Measurements from ENCODE around the gene ZNF195. TPM values are rescaled to one million over a fixed set of nuclear protein-coding genes. Genes with fewer than 3 reads are reported as not detected.

ZNF195 gene
- total RNA-seq, 4 donors from 2014 or later = 12.2 to 31.6 (median 18.5) TPM

- Histone ChIP-seq H3K4me3 (peak overlapping the region in 2 of 4 donors; percentile 14 to 17), H3K36me3 (peaks cover 0 to 6% (median 0%) of the 10 kb centered on the region in 3 donors), H3K4me1 (peaks cover 0 to 33% (median 2%) of the 10 kb centered on the region in 4 donors), H3K9me3 (no peaks in the 10 kb centered on the region), H3K27me3 (no peaks in the 10 kb centered on the region), H3K27ac (no peak overlapping the region)
- TF ChIP-seq, protein P1, sequence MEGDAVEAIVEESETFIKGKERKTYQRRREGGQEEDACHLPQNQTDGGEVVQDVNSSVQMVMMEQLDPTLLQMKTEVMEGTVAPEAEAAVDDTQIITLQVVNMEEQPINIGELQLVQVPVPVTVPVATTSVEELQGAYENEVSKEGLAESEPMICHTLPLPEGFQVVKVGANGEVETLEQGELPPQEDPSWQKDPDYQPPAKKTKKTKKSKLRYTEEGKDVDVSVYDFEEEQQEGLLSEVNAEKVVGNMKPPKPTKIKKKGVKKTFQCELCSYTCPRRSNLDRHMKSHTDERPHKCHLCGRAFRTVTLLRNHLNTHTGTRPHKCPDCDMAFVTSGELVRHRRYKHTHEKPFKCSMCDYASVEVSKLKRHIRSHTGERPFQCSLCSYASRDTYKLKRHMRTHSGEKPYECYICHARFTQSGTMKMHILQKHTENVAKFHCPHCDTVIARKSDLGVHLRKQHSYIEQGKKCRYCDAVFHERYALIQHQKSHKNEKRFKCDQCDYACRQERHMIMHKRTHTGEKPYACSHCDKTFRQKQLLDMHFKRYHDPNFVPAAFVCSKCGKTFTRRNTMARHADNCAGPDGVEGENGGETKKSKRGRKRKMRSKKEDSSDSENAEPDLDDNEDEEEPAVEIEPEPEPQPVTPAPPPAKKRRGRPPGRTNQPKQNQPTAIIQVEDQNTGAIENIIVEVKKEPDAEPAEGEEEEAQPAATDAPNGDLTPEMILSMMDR (IDR thresholded peaks at IDR 0.05) = no peak
- TF ChIP-seq EP300 (IDR thresholded peaks at IDR 0.05) (no peak), POLR2A (IDR thresholded peaks at IDR 0.05) (no peak)
- DNase-seq (ENCODE audit: low spot score in 2 of 2) = no peak
- WGBS, 2 donors = 58 to 64% methylated on average over 12 of the region's 12 CpGs
Measured at GRCh38 chr11:3380706-3381545, 2.0 kb upstream of the ZNF195 start.

DNA sequence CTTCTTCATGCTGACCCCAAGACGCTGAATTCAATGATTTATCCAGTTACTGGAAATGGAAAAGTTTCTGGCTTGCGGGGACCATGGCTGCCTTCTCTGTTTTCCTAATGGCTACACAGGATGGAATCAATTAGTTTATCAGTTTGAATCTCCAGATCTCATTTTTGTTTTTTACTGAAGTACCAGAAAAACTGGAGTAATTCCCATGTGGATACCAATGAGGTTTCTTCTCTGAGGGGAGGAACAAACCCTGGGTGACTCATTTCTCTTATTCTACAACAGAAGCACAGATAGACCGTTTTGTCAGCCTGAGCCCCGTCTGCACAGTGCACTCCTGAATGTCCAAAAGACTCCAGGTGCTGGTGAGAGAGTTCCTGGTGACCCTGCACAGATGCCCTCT, 3.4 kb downstream of the ZNF195 start:
- no peak overlapping the region for H3K27ac ChIP-seq
- TF ChIP-seq EP300 (IDR thresholded peaks at IDR 0.05) (no peak), POLR2A (IDR thresholded peaks at IDR 0.05) (no peak)
- TF ChIP-seq, protein P1 (IDR thresholded peaks at IDR 0.05) = no peak
- peaks cover 0 to 40% (median 2%) of the 10 kb centered on the region in 4 donors for H3K4me1 ChIP-seq
- no peaks in the 10 kb centered on the region for H3K9me3 ChIP-seq
- H3K4me3 ChIP-seq = no peak overlapping the region
- no peaks in the 10 kb centered on the region for H3K27me3 ChIP-seq
- H3K36me3 ChIP-seq = peaks cover 0 to 38% (median 7%) of the 10 kb centered on the region in 3 donors
- DNase-seq (ENCODE audit: low spot score in 2 of 2) = no peak
- 91% methylated on average over 4 of the region's 4 CpGs for WGBS, 2 donors

DNA sequence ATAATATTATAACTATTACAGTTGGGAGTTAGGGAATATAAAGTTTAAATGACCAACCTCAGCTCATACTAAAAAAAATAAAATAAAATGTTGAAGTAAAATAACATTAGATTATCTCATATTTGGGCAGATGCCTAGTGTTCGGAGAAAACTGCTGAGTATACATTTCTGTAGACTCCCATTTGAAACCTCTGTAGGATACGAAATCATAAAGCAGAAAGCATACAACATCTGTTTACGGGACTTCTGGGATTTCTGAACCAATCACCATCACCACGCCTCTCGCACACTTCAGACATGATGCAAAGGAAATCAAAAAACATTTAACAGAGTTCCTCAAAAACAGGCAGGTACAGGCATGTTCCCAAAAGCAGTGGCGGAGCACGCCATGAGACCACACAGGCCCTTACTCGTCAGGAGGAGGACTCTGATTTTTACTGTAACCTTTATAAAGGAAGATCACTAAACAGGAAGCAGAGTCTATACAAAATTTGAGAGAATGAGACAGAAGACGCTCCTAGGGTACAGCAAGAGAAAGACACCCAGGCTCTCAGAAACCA, 8.6 kb downstream of the ZNF195 start:
- no peak overlapping the region for H3K27ac ChIP-seq
- peaks cover 0 to 7% (median 0%) of the 10 kb centered on the region in 4 donors for H3K9me3 ChIP-seq
- no peaks in the 10 kb centered on the region for H3K27me3 ChIP-seq
- TF ChIP-seq EP300 (IDR thresholded peaks at IDR 0.05) (no peak), POLR2A (IDR thresholded peaks at IDR 0.05) (no peak)
- TF ChIP-seq, protein P1 (IDR thresholded peaks at IDR 0.05) = no peak
- DNase-seq (ENCODE audit: low spot score in 2 of 2) = no peak
- no peak overlapping the region for H3K4me3 ChIP-seq
- H3K4me1 ChIP-seq = peaks cover 0 to 2% (median 0%) of the 10 kb centered on the region in 4 donors
- WGBS, 2 donors = 77 to 81% methylated on average over 9 of the region's 9 CpGs
- H3K36me3 ChIP-seq = peaks cover 0 to 88% (median 33%) of the 10 kb centered on the region in 3 donors

DNA sequence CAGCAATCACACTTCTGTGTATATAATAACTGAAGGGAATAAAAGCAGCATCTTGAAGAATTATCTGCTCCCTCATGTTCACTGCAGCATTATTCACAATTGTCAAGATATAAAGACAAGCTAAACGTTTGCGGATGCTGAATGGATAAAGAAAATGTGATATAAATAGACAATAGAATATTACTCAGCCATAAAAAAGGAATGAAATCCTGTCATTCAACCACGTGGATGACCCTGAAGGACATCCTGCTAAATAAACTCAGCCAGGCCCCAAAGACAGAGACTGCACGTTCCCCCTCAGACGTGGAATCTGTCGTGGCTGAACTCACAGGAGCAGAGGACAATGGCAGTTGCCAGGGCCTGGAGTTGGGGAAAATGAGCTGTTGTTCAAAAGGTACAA, 9.6 kb downstream of the ZNF195 start:
- no peak for DNase-seq (ENCODE audit: low spot score in 2 of 2)
- H3K36me3 ChIP-seq = peaks cover 0 to 92% (median 33%) of the 10 kb centered on the region in 3 donors
- no peak for TF ChIP-seq POLR2A (IDR thresholded peaks at IDR 0.05)
- no peak for TF ChIP-seq EP300 (IDR thresholded peaks at IDR 0.05)
- TF ChIP-seq, protein P1 (IDR thresholded peaks at IDR 0.05) = no peak
- H3K27ac ChIP-seq = no peak overlapping the region
- no peak overlapping the region for H3K4me3 ChIP-seq
- no peaks in the 10 kb centered on the region for H3K4me1 ChIP-seq
- WGBS, 2 donors = 84 to 92% methylated on average over 6 of the region's 6 CpGs
- no peaks in the 10 kb centered on the region for H3K27me3 ChIP-seq
- H3K9me3 ChIP-seq = peaks cover 0 to 17% (median 0%) of the 10 kb centered on the region in 4 donors

GRCh38 chr11:3368199-3368598, 10.7 kb downstream of the ZNF195 start:
- 64 to 82% methylated on average over 3 of the region's 3 CpGs for WGBS, 2 donors
- peaks cover 0 to 95% (median 33%) of the 10 kb centered on the region in 3 donors for H3K36me3 ChIP-seq

More at GRCh38 chr11:3368199-3368598, 10.7 kb downstream of the ZNF195 start:
- Histone ChIP-seq H3K27me3 (no peaks in the 10 kb centered on the region), H3K9me3 (peaks cover 0 to 29% (median 5%) of the 10 kb centered on the region in 4 donors), H3K4me1 (no peaks in the 10 kb centered on the region), H3K4me3 (no peak overlapping the region), H3K27ac (no peak overlapping the region)
- no peak for TF ChIP-seq POLR2A (IDR thresholded peaks at IDR 0.05)
- TF ChIP-seq, protein P1 (IDR thresholded peaks at IDR 0.05) = no peak
- TF ChIP-seq EP300 (IDR thresholded peaks at IDR 0.05) = no peak
- DNase-seq (ENCODE audit: low spot score in 2 of 2) = no peak

Measured in tibial nerve (tissue), 4 donors.